ENCODE measurements around the gene ADRA2B.

GRCh38 chr2:96092951-96093350 is 23.4 kb downstream of the ADRA2B start:
- TF ChIP-seq POLR2A (IDR thresholded peaks at IDR 0.05; ENCODE audit: low read length) (no peak), GATA1 (IDR thresholded peaks at IDR 0.05; ENCODE audit: low read depth, low read length) (no peak)

Data from erythroblast (primary cell).